ENCODE data around the gene DCLRE1B.

- TF ChIP-seq CTCF (IDR thresholded peaks at IDR 0.05) = no peak
- TF ChIP-seq POLR2A (IDR thresholded peaks at IDR 0.05) = no peak
- TF ChIP-seq EP300 (IDR thresholded peaks at IDR 0.05) = no peak
Measured at GRCh38 chr1:113870778-113871177, 34.3 kb upstream of the DCLRE1B start.

Data from tibial nerve (tissue), 4 donors.